ENCODE data around the gene LMCD1.

The LMCD1 gene

DNA sequence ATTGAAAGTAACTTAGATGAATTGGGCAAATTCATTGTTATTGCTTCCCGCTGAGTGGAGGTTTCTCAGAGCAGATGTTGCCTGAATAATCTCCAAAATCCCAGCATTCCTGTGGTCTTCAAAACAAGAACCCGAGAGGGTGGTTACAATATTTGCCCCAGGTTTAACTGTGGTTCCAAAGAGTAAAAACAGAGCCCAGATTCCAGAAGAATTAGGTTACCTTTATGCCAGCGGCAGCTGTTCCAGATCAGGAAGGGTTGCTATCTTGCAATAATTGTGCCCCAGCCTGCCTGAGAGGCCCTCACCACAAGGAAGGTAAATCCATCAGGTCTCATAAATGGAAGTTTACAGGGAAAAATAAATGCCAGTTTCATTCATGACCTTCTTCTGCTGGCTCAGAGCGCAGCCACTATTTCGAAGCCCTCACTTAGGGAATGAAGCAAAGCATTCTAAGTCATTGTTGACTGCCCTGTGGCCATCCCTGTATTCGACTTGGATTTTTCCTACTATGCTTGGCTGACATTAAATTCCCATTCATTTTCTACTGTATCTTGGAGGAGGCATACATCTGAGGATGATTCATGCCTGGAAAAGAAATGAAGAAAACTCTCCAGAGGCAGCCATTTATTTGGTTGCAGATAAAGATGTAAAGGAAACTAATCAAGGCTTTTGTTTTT is 88.4 kb downstream of the LMCD1 start:
- TF ChIP-seq, protein P1, sequence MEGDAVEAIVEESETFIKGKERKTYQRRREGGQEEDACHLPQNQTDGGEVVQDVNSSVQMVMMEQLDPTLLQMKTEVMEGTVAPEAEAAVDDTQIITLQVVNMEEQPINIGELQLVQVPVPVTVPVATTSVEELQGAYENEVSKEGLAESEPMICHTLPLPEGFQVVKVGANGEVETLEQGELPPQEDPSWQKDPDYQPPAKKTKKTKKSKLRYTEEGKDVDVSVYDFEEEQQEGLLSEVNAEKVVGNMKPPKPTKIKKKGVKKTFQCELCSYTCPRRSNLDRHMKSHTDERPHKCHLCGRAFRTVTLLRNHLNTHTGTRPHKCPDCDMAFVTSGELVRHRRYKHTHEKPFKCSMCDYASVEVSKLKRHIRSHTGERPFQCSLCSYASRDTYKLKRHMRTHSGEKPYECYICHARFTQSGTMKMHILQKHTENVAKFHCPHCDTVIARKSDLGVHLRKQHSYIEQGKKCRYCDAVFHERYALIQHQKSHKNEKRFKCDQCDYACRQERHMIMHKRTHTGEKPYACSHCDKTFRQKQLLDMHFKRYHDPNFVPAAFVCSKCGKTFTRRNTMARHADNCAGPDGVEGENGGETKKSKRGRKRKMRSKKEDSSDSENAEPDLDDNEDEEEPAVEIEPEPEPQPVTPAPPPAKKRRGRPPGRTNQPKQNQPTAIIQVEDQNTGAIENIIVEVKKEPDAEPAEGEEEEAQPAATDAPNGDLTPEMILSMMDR (IDR thresholded peaks at IDR 0.05; ENCODE audit: extremely low read depth, missing control alignments) = no peak

DNA sequence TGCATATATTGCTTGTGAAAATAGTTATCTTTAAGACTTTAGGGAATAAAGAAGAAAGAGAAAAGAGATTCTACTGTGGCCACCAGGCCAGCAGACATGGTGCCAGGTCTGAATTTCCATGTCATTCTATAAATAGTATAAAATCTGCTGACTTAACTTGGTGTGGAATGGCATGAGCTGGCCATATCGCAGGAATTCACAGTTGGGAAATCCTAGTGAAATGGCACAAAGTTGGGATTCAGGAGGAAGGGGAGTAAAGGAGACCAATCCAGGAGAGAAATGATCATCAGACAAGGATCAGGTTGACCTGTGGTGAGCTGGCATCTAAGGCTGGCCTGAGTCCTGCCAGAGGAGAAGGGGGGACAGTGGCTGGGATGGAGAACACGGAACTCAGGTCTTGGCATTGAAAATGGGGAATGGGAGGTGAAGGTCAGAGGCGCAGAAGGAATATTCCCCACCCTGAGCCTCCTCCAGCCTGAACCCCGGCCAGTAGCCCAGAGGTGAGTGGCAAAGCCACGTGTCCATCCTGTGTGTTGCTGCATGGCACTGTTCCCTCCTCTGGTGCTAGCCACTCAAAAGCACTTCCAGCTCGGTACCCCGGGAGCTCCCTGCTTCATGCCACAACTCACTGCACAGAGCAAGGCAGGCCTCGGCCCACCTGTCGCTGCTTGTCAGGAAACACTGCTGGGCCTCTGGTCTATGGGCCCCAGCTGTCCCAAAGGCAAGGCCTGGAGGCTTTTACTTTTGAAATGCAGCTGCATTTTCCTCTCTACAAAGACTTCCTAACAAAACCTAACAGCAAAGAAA is 91.6 kb downstream of the LMCD1 start:
- DNase-seq (ENCODE audit: low spot score) = no peak
- TF ChIP-seq, protein P1 (IDR thresholded peaks at IDR 0.05; ENCODE audit: extremely low read depth, missing control alignments) = no peak

More for the DNA sequence above, 88.4 kb downstream of the LMCD1 start:
- DNase-seq (ENCODE audit: low spot score) = no peak

DNA sequence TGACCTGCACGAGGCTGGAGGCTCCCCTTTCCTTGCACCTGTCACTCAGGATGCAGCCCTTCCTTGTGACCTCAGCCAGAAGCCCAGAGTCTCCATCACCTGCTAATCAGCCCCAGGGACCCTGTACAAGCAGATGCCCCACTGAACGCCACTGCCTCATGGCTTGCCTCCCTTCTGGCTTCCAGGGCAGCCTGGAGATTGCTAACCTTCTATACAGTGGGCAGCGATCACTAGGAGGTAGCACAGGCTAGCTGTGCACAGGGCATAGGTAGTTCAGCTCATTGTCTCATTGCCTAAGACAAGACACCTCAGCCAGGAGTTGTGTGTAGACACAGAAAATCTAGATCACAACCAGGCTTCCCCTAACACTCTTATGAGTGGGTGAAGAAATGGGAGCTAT is 93.6 kb downstream of the LMCD1 start:
- no peak for DNase-seq (ENCODE audit: low spot score)
- TF ChIP-seq, protein P1 (IDR thresholded peaks at IDR 0.05; ENCODE audit: extremely low read depth, missing control alignments) = no peak

DNA sequence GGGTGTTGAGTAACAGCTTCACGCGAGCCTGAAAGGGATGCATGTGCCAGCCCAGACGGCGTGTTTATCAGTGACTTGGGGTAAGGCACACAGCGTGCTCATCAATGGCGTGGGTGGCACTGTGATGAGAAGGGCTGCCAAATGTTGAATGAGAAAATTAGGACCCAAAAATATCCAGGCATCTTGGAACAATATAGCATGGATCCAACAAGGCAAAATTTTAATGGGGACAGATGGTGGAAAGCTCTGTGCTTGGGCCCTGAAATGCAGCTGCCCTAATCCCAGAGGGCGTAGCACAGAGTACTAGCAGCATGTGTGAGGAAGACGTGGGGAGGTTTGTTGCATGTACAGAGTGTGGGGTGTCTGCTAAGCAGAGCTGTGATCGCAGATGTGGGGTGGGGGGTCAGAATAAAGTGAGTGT is 94.1 kb downstream of the LMCD1 start:
- no peak for DNase-seq (ENCODE audit: low spot score)
- TF ChIP-seq, protein P1 (IDR thresholded peaks at IDR 0.05; ENCODE audit: extremely low read depth, missing control alignments) = no peak

DNA sequence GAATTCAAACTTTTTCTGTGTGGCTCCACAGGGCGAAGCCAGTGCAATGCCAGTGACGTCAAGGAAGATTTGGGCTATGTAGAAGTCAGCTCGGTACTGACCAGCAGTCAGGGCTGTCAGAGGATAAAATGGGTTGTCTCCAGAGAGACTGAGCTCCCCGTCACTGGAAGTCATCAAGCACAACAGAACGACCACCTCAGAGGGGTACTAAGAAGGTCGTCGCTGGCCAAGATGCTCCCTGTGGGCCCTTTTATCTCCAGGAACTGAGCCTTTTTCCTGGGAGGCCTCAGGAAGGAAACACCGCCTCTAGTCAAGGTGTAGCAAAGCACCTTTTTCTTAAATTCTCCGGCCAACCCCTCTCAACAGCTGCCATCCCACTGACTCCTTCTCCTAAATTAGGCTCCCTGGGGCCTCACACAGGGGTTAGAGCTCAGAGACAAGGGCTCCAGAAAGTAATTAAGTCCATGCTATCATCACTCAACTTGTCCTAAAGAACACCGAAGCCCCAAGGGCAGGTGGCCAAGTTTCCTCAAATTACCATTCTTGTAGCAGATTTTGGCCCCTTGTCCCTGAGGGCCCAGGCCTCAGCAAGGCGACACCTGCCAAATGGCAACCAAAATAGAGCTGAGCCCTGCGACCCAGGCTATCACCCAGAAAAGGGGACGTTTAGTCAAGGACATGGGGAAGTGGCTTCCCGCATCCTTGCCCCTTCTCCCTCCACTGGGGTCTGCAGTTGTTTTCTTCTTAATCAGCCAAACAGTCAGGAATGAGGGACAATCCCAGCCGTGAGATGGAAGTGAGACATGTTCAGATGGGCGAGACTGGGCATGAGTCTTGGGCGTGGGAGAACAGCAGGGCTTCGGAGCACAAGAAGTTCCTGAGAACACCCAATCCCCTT is 94.9 kb downstream of the LMCD1 start:
- TF ChIP-seq, protein P1 (IDR thresholded peaks at IDR 0.05; ENCODE audit: extremely low read depth, missing control alignments) = no peak
- no peak for DNase-seq (ENCODE audit: low spot score)

DNA sequence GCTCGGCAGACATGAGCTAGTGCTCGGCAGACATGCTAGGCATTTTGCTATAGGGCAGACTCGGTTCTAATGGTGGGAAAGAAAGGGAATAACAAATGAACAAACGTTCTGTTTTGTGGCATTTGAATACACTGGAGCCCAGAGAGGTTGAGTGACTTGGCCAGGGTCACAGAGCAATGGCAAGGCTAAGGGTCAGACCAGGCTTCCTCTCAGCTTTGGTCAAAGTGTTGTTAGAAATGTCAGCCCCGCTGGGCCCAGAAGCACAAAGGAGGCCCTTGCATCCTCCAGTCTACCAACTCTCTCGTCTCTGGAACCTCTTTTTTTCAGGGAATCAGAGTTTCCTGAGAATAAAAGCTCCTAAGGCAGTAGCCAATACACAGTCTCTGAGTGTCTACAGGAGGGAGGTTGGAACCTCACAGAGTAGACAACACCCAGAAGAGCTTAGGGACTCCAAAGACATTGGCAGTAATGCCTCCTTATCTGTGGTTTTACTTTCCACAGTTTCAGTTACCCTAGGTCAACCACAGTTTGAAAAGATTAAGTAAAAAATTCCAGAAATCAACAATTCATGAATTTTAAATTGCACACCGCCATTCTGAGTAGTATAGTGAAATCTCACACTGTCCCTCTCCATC is 95.7 kb downstream of the LMCD1 start:
- DNase-seq (ENCODE audit: low spot score) = no peak
- TF ChIP-seq, protein P1 (IDR thresholded peaks at IDR 0.05; ENCODE audit: extremely low read depth, missing control alignments) = no peak

Measured in GM20000 (cell line).